Mucosa of rectum (tissue), 2 donors: ENCODE data around the gene SDCBP2.

Experiments used
- H3K27ac ChIP-seq, 2 donors: one replicate each; pipeline ENCODE4 v1.7.0; 2013; ENCODE audit warnings: inconsistent platforms in 2 of 2, low read depth in 2 of 2, low read length in 2 of 2
- H3K27me3 ChIP-seq, 2 donors: one replicate each; pipeline ENCODE4 v1.7.0; 2013; ENCODE audit warnings: low read length in 2 of 2; ENCODE audit not compliant: control insufficient read depth in 2 of 2, insufficient read depth in 2 of 2
- H3K36me3 ChIP-seq, 2 donors: one replicate each; pipeline ENCODE4 v1.7.0; 2013; ENCODE audit warnings: low read length in 2 of 2; ENCODE audit not compliant: control insufficient read depth in 2 of 2, insufficient read depth in 2 of 2
- H3K4me1 ChIP-seq, 2 donors: one replicate each; pipeline ENCODE4 v1.7.0; 2013; ENCODE audit warnings: low read length in 2 of 2, mild to moderate bottlenecking in 1 of 2; ENCODE audit not compliant: control insufficient read depth in 2 of 2, insufficient read depth in 2 of 2
- H3K4me3 ChIP-seq, 2 donors: one replicate each; pipeline ENCODE4 v1.7.0; 2013; ENCODE audit warnings: low read length in 2 of 2
- H3K9ac ChIP-seq, 2 donors: one replicate each; pipeline ENCODE4 v1.7.0; 2013; ENCODE audit warnings: low read length in 2 of 2, low read depth in 1 of 2, mild to moderate bottlenecking in 1 of 2
- H3K9me3 ChIP-seq, 2 donors: one replicate each; pipeline ENCODE4 v1.7.0; 2013; ENCODE audit warnings: low read length in 2 of 2; ENCODE audit not compliant: control insufficient read depth in 2 of 2
- donor health status: healthy.
- donor health status: Normal muscosa, but diverticular disease.

SDCBP2 gene

DNA sequence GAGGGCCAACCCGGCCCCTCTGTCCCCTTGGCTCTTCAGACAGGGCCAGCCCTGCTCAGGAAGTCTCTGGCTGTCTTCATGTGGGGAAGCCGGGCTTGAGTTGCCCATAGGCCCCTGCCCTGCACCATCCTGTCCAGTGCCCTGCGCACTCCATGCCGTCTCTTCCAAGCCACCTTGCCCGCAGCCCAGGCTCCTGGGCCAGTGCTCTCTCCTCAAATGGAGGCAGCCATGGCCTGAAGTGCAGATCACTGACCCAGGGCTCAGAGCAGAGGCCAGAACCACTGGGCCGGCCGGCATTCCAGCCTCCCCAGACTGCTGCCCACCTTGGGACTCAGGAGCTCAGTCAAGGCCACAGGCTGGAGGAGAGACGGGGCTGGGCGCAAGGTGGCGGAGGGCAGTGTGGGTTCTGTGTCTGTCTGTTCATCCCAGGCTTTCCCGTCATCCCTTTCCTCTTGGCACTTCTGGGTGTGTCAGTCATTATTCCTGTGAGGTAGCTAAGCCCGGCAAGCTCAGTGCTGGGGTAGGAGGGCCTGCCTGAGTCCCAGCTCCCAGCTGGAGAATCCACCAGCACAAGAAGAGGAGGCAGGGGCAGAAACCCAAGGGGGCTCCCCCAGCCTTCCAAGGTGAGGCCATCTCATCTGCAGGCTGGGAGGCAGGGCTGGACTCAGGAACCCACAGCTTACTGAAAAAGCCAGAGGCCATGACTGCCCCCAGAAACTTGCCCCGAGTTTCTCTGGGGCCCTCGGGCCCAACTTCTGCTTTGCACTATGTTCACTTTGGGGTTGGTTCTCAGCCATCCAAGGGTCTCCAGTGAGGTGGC lies 22.4 kb downstream of the SDCBP2 start:
- Histone ChIP-seq H3K9ac (no peak overlapping the region), H3K4me3 (no peak overlapping the region), H3K9me3 (no peaks in the 10 kb centered on the region), H3K27me3 (no peaks in the 10 kb centered on the region), H3K27ac (no peak overlapping the region), H3K4me1 (no peaks in the 10 kb centered on the region), H3K36me3 (peaks cover 14 to 28% of the 10 kb centered on the region in 2 donors)

DNA sequence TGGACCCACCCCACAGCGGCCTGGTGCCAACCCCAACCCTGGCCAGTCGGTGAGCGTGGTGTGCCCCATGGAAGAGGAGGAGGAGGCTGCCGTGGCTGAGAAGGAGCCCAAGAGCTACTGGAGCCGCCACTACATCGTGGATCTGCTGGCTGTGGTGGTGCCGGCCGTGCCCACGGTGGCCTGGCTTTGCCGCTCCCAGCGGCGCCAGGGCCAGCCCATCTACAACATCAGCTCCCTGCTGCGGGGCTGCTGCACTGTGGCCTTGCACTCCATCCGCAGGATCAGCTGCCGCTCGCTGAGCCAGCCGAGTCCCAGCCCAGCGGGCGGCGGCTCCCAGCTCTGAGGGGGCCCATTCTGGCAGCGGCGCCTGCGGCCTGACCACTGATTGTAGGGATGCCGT lies 23.2 kb downstream of the SDCBP2 start:
- Histone ChIP-seq H3K27ac (no peak overlapping the region), H3K9ac (no peak overlapping the region), H3K4me1 (no peaks in the 10 kb centered on the region), H3K9me3 (no peaks in the 10 kb centered on the region), H3K36me3 (peaks cover 12 to 20% of the 10 kb centered on the region in 2 donors), H3K27me3 (no peaks in the 10 kb centered on the region), H3K4me3 (no peak overlapping the region)

DNA sequence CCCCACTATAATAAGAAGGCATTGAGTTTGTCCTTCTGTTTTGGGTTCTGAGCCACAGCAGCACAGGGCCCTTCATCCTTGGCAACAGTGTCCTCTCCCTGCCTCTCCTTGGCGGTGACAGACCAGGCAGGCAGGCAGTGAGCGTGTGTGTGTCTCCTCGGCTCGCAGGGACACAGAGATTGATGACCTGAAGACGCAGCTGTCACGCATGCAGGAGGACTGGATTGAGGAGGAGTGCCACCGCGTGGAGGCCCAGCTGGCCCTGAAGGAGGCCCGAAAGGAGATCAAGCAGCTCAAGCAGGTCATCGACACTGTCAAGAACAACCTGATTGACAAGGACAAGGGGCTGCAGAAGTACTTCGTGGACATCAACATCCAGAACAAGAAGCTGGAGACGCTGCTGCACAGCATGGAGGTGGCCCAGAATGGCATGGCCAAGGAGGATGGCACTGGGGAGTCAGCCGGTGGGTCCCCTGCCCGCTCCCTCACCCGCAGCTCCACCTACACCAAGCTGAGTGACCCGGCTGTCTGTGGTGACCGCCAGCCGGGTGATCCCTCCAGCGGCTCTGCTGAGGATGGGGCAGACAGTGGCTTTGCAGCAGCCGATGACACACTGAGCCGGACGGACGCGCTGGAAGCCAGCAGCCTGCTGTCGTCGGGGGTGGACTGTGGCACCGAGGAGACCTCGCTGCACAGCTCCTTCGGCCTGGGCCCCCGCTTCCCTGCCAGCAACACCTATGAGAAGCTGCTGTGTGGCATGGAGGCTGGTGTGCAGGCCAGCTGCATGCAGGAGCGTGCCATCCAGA lies 24.0 kb downstream of the SDCBP2 start:
- Histone ChIP-seq H3K36me3 (peaks cover 8 to 15% of the 10 kb centered on the region in 2 donors), H3K27ac (no peak overlapping the region), H3K27me3 (no peaks in the 10 kb centered on the region), H3K9me3 (no peaks in the 10 kb centered on the region), H3K4me1 (no peaks in the 10 kb centered on the region), H3K4me3 (no peak overlapping the region), H3K9ac (no peak overlapping the region)

DNA sequence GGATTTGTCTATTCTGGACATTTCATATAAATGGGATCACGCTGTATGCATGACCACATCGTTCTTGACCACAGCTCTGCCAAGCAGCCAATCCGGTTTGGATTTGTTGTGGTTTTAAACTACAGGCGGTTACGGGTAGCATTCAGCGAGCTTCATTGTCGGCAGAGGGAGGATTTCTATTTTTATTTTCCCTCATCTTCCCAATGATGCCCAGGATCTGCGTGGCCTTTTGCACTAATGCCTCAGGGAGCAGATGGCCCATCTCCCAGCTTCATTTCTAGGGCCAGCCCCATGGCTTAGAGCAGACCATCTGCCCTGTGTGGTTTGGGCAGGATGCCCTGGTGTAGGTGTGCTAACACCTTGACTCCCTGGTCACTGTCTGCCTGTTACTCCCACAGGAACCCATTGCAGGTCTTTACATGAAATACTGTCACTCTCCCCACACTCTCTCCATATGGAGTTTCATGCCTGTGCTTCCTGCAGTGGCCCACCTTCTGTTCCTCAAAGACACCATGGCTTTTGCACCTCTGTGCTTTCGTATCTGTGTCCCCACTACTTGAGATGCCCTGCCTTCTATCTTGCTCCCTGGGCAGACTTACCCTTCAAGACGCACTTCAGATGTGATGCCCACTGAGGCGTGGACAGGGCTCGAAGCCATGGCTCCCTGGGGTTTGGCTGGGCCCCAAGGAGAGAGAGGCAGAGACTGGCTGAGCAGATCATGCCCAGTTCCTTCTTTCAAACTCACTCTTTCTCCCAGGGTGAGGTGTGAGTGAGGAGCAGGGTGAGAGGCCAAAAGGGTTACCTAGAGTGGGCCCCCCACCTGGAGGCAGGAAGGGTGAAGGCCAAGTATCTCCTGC lies 26.0 kb downstream of the SDCBP2 start:
- H3K27ac ChIP-seq: no peak overlapping the region
- no peak overlapping the region for H3K4me3 ChIP-seq
- H3K4me1 ChIP-seq: no peaks in the 10 kb centered on the region
- H3K27me3 ChIP-seq: no peaks in the 10 kb centered on the region
- peaks cover 3 to 5% of the 10 kb centered on the region in 2 donors for H3K36me3 ChIP-seq
- H3K9ac ChIP-seq: no peak overlapping the region
- H3K9me3 ChIP-seq: no peaks in the 10 kb centered on the region

DNA sequence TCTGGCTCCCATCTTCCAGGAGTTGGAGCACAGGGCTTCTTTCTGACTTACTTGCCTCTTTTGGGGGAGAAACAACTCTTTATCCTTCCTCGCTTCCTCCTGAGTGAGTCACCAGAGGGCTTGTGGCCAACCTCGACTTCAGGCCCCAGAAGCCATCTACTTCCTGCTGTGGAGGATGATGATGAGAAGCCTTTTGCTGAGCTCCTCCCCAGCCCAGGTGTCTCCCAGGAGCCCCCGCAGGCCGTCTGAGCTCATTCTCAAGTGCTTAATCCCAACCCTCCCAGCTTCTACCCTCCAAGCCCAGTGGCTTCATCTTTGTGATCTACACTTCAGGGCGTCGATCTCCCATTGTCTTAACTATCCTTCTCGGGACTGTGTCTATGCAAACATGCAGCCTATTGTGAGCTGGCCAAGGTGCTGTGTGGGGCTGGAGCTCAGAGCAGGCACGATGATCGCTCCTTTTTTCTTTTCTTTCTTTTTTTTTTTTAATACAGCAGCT lies 27.9 kb downstream of the SDCBP2 start:
- Histone ChIP-seq H3K4me3 (no peak overlapping the region), H3K9me3 (no peaks in the 10 kb centered on the region), H3K36me3 (peaks cover 3 to 5% of the 10 kb centered on the region in 2 donors), H3K27ac (no peak overlapping the region), H3K9ac (no peak overlapping the region), H3K27me3 (no peaks in the 10 kb centered on the region), H3K4me1 (no peaks in the 10 kb centered on the region)

DNA sequence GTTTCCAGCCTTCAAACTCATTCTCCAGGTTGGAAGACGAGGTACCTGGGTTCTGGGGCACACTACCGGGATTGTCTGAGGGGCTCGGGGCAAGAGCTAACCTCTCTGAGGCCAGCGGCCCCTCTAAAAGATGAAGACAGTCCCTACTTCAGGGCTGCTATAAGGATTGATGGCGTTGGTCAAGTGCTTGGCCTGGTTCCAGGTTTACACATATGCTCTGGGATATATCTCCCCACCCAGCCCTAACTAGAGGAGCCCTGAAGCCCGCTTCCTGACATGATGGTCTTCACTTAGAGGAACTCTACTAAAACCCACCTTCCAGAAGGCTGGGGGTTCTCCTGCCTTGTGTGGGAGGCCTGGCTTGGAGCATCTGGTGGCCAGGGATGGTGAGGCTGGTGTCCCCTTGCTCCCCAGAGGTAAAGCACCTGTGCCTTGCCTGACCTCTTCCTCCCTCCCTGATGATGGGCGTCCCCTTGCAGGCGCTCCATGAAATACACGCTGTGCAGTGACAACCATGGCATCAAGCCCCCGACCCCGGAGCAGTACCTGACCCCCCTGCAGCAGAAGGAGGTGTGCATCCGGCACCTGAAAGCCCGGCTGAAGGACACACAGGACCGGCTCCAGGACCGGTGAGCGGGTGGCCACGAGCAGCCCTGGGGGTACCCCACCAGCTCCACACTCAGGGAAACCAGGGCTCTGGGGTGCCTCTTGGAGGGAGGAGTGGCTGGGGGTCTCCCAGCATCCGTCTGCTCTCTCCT lies 28.7 kb downstream of the SDCBP2 start:
- Histone ChIP-seq H3K36me3 (peaks cover 0 to 5% of the 10 kb centered on the region in 2 donors), H3K4me1 (no peaks in the 10 kb centered on the region), H3K9ac (no peak overlapping the region), H3K4me3 (no peak overlapping the region), H3K27me3 (no peaks in the 10 kb centered on the region), H3K27ac (no peak overlapping the region), H3K9me3 (no peaks in the 10 kb centered on the region)

DNA sequence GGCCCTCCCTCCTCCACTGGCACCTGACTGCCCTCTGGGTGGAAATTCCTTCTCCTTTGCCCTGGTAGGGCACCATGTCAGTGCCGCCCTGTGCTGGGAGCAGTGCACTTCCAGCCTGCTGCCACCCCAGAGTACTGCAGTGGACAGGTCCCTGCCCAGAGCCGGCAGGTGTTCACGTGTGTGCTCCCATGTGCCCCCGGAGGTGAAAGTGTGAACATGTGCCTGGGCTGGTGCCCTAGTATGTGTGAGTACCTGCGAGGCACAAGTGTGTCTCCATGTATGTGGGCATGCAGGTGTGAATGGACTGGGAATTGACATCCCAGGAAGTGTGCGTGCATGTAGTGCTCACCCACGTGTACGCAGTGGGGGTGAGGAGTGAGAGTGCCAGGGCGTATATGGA lies 29.4 kb downstream of the SDCBP2 start:
- H3K36me3 ChIP-seq: peaks cover 0 to 2% of the 10 kb centered on the region in 2 donors
- H3K27me3 ChIP-seq: no peaks in the 10 kb centered on the region
- H3K4me3 ChIP-seq: no peak overlapping the region
- no peak overlapping the region for H3K9ac ChIP-seq
- no peak overlapping the region for H3K27ac ChIP-seq
- H3K4me1 ChIP-seq: no peaks in the 10 kb centered on the region
- no peaks in the 10 kb centered on the region for H3K9me3 ChIP-seq

DNA sequence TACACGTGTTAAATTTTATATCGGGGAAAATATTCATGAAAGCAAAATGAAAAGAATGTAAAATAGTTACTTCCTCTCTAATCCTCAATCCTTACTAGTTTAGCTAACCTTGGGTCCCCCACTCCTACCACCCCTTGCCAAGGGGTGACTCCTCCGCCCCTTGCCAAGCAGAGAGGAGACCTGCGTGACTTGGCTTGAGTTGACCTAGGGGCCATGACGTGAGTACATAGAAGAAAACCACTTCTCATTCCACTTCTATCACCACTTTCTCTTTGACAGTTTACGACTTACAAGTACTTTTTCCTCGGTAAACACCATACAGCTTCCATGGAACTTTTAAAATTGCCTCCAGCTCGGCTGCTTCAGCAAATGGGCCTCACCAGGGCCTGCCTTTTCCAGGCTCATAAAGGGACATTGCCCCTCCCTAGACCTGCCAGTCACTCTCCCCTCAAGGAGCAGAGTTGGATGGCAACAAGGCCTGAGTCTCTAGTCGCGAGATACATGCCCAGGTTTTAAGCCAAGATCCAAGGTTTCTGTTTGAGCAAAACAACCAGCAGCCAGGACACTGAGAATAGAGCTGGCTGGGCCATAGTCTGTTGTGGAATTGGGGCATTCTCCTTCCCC lies 29.9 kb downstream of the SDCBP2 start:
- H3K4me1 ChIP-seq: no peaks in the 10 kb centered on the region
- no peak overlapping the region for H3K9ac ChIP-seq
- no peaks in the 10 kb centered on the region for H3K27me3 ChIP-seq
- no peak overlapping the region for H3K27ac ChIP-seq
- H3K4me3 ChIP-seq: no peak overlapping the region
- H3K9me3 ChIP-seq: no peaks in the 10 kb centered on the region
- no peaks in the 10 kb centered on the region for H3K36me3 ChIP-seq

DNA sequence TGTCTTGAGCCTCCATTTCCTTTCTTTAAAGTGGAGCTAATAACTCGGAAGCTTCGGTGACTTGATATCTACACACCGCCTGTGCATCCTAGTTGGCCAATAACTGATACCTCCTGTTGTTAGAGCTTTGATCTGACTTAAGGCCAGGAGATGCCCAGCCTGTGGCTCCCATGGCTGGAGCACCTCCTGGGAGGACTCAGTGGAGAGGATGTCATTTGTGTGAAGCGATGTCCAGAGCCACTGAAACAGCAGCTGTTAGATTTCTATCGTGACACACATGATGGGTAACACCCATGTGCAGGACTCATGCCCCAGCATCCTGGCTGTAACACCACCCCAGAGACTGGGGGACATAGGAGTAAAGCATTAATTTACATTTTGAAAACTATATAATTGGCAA lies 30.8 kb downstream of the SDCBP2 start:
- H3K4me3 ChIP-seq: no peak overlapping the region
- no peaks in the 10 kb centered on the region for H3K4me1 ChIP-seq
- H3K36me3 ChIP-seq: no peaks in the 10 kb centered on the region
- no peak overlapping the region for H3K9ac ChIP-seq
- no peak overlapping the region for H3K27ac ChIP-seq
- H3K27me3 ChIP-seq: no peaks in the 10 kb centered on the region
- no peaks in the 10 kb centered on the region for H3K9me3 ChIP-seq
